OCI-LY1 (cell line): ENCODE data around the gene CCDC85A.

Experiments used
- H2AFZ ChIP-seq: fragments of 200-600 bp; sonication (generic), shearing (Covaris generic); 2 replicates; pipeline ENCODE4 v1.6.0; 2014; ENCODE audit warnings: antibody characterized with exemption, mild to moderate bottlenecking, low read length
- H3F3A ChIP-seq: fragments of 200-600 bp; sonication (generic), shearing (Covaris generic); 2 replicates; pipeline ENCODE4 v1.6.0; 2014; ENCODE audit warnings: mild to moderate bottlenecking, antibody characterized with exemption, low read length, moderate library complexity; ENCODE audit not compliant: insufficient read depth
- H3K27ac ChIP-seq: fragments of 200-600 bp; sonication (generic); 2 replicates; pipeline ENCODE4 v1.5.1; 2014; ENCODE audit warnings: low read length, mixed run types, mild to moderate bottlenecking, low read depth; ENCODE audit not compliant: poor library complexity, severe bottlenecking
- H3K27me3 ChIP-seq: fragments of 200-600 bp; sonication (generic); 2 replicates; pipeline ENCODE4 v1.6.0; 2014; ENCODE audit warnings: antibody characterized with exemption, mild to moderate bottlenecking, low read length, moderate library complexity; ENCODE audit not compliant: insufficient read depth
- H3K36me3 ChIP-seq: fragments of 200-600 bp; sonication (generic); 2 replicates; pipeline ENCODE4 v1.6.1; 2014; ENCODE audit warnings: mild to moderate bottlenecking, antibody characterized with exemption, low read length, moderate library complexity, mixed read lengths; ENCODE audit not compliant: insufficient read depth
- H3K4me1 ChIP-seq: fragments of 200-600 bp; sonication (generic); 2 replicates; pipeline ENCODE4 v1.5.1; 2014; ENCODE audit warnings: mild to moderate bottlenecking, low read length, moderate library complexity; ENCODE audit not compliant: insufficient read depth, severe bottlenecking
- H3K4me2 ChIP-seq: fragments of 200-600 bp; sonication (generic), shearing (Covaris generic); 2 replicates; pipeline ENCODE4 v1.6.1; 2014; ENCODE audit warnings: low read length
- H3K4me3 ChIP-seq: fragments of 200-600 bp; sonication (generic); 2 replicates; pipeline ENCODE4 v1.5.1; 2014; ENCODE audit warnings: low read length, low read depth, mild to moderate bottlenecking, mixed read lengths; ENCODE audit not compliant: poor library complexity, severe bottlenecking
- H3K79me2 ChIP-seq: fragments of 200-600 bp; shearing (Covaris generic); 2 replicates; pipeline ENCODE4 v1.6.1; 2016; ENCODE audit warnings: mixed run types, low read length, mixed read lengths; ENCODE audit not compliant: insufficient read depth
- H3K9ac ChIP-seq: fragments of 200-600 bp; sonication (generic), shearing (Covaris generic); 2 replicates; pipeline ENCODE4 v1.6.1; 2014; ENCODE audit warnings: mild to moderate bottlenecking, low read length, mixed read lengths
- H3K9me2 ChIP-seq: fragments of 200-600 bp; sonication (generic), shearing (Covaris generic); 2 replicates; pipeline ENCODE4 v1.6.1; 2014; ENCODE audit warnings: low read depth, mild to moderate bottlenecking, low read length, mixed read lengths
- H3K9me3 ChIP-seq: fragments of 200-600 bp; shearing (Covaris generic); 2 replicates; pipeline ENCODE4 v1.6.1; 2014; ENCODE audit warnings: low read length, mixed read lengths
- H4K20me1 ChIP-seq: fragments of 200-600 bp; sonication (generic), shearing (Covaris generic); 2 replicates; pipeline ENCODE4 v1.6.0; 2016; ENCODE audit warnings: mild to moderate bottlenecking, low read length; ENCODE audit not compliant: insufficient read depth
- CTCF ChIP-seq: fragments of 200-600 bp; sonication (generic), shearing (Covaris generic); IDR thresholded peaks from 2 replicates; pipeline ENCODE4 v1.5.1; 2017; ENCODE audit warnings: mild to moderate bottlenecking, antibody characterized with exemption, low read length, moderate library complexity, mixed read lengths
- EZH2 ChIP-seq: fragments of 200-600 bp; sonication (generic), shearing (Covaris generic); IDR thresholded peaks from 2 replicates; pipeline ENCODE4 v1.8.0; 2017; ENCODE audit warnings: borderline replicate concordance, mixed run types, mild to moderate bottlenecking, antibody characterized with exemption, low read length, moderate library complexity, mixed read lengths

CCDC85A gene

DNA sequence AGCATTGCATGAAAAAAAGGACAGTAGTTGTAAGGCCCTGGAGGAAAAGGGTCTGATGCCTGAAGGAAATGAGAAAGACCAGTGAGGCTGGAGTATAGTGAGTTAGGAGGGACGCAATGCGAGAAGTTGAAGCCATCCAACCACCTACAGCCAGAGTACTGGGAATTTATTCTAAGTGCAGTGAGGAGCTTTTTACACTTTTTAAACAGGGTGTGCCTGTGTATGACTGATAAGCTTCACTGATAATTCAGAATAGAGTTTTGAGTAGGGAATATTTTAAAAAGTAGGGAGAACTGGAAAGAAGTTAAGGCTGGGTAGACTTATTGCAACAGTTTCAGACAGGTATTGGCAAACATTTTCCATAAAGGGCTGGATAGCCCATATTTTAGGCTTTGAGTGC lies 35.9 kb upstream of the CCDC85A start:
- TF ChIP-seq CTCF = no peak
- TF ChIP-seq EZH2 = no peak
- H3K9me3 ChIP-seq = no peaks in the 10 kb centered on the region

DNA sequence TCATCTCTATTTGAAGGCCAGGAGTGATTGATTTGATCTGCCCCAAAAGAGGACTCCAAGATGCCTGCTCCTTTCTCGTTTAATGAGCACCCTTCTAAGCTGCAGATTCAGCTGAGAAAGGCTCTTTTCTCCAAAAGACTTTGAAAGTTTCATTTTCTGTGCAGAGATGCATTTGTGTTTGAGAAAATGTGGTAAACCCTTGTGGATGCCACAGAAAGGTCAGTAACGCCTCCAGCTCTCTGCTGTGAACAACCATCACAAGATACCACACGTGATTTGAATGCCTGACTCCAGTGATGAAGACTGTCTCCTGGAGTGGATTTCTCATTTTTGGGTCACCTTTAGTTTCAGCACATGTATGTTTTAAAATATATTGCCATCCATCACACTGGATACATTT lies 35.0 kb upstream of the CCDC85A start:
- Histone ChIP-seq H3K4me3 (no peak overlapping the region), H3K79me2 (no peaks in the 10 kb centered on the region), H3K9me2 (no peaks in the 10 kb centered on the region), H3K27ac (no peak overlapping the region), H2AFZ (no peak overlapping the region), H3K36me3 (no peaks in the 10 kb centered on the region), H3K4me1 (no peaks in the 10 kb centered on the region), H3K27me3 (no peaks in the 10 kb centered on the region), H3K9me3 (no peaks in the 10 kb centered on the region), H3K4me2 (no peak overlapping the region), H4K20me1 (no peaks in the 10 kb centered on the region), H3F3A (no peaks in the 10 kb centered on the region), H3K9ac (no peak overlapping the region)
- no peak for TF ChIP-seq EZH2
- no peak for TF ChIP-seq CTCF

More for the DNA sequence above, 35.9 kb upstream of the CCDC85A start:
- H4K20me1 ChIP-seq = no peaks in the 10 kb centered on the region
- H3K4me2 ChIP-seq = no peak overlapping the region
- no peaks in the 10 kb centered on the region for H3K79me2 ChIP-seq
- H3K4me1 ChIP-seq = no peaks in the 10 kb centered on the region
- no peaks in the 10 kb centered on the region for H3K9me2 ChIP-seq
- H3F3A ChIP-seq = no peaks in the 10 kb centered on the region
- no peak overlapping the region for H3K27ac ChIP-seq
- no peak overlapping the region for H2AFZ ChIP-seq
- H3K9ac ChIP-seq = no peak overlapping the region
- no peaks in the 10 kb centered on the region for H3K36me3 ChIP-seq
- no peaks in the 10 kb centered on the region for H3K27me3 ChIP-seq
- no peak overlapping the region for H3K4me3 ChIP-seq

DNA sequence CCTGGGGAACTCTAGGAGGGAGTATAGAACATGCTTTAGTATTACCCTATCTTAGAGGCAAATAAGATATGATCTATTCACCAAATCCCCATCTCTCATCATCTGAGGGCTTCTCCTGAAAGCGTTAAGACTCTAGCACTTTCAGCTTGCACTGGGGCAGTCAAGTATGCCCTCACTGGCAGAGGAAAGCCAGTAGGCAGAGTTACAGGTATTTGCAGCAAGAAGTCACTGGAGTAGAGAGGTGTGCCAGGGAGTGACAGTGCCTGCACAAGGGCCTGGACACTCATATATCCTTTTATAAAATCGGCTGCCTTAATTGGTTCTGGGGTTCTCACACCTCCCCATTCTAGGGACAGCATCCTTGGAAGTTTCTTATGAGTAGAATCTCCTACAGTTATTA lies 31.9 kb upstream of the CCDC85A start:
- H3K27ac ChIP-seq = no peak overlapping the region
- TF ChIP-seq CTCF (no peak), EZH2 (no peak)
- H3K4me2 ChIP-seq = no peak overlapping the region
- H3K36me3 ChIP-seq = no peaks in the 10 kb centered on the region
- no peaks in the 10 kb centered on the region for H3K9me3 ChIP-seq
- no peaks in the 10 kb centered on the region for H3F3A ChIP-seq
- no peaks in the 10 kb centered on the region for H3K79me2 ChIP-seq
- no peaks in the 10 kb centered on the region for H3K27me3 ChIP-seq
- H3K4me3 ChIP-seq = no peak overlapping the region
- no peak overlapping the region for H2AFZ ChIP-seq
- H4K20me1 ChIP-seq = no peaks in the 10 kb centered on the region
- no peaks in the 10 kb centered on the region for H3K9me2 ChIP-seq
- H3K9ac ChIP-seq = no peak overlapping the region
- H3K4me1 ChIP-seq = no peaks in the 10 kb centered on the region
